ENCODE data around the gene MAPK8IP1.

GRCh38 chr11:45859661-45860140 is 25.8 kb upstream of the MAPK8IP1 start:
- TF ChIP-seq POLR2A (IDR thresholded peaks at IDR 0.05; ENCODE audit: low read depth, low read length) (no peak), POLR2AphosphoS5 (IDR thresholded peaks at IDR 0.05; ENCODE audit: insufficient read depth, low read depth, low read length) (no peak), CTCF (IDR thresholded peaks at IDR 0.05; ENCODE audit: extremely low read depth in 1 of 2, insufficient read depth in 1 of 2, low read depth in 1 of 2, low read length in 2 of 2) (no peak), EZH2 (IDR thresholded peaks at IDR 0.05; ENCODE audit: borderline replicate concordance, low read depth, low read length, severe bottlenecking) (no peak), GATA2 (IDR thresholded peaks at IDR 0.05; ENCODE audit: insufficient read depth, insufficient read length, low read depth, low read length) (no peak)
- TF ChIP-seq, protein P1, sequence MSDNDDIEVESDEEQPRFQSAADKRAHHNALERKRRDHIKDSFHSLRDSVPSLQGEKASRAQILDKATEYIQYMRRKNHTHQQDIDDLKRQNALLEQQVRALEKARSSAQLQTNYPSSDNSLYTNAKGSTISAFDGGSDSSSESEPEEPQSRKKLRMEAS (IDR thresholded peaks at IDR 0.05; ENCODE audit: insufficient read depth, insufficient read length) = no peak
